Ramos (cell line): ENCODE data around the gene MUC4.
"Not testable (repeated sequence)": the region's sequence is repeated elsewhere in the genome, so short reads cannot be mapped to it uniquely, and the experiment has no call there.

Experiments used
- in situ Hi-C: fragments of 300-500 bp; cut with MboI; formaldehyde crosslinking; loops from one replicate; pipeline ENCODE4 v1.14.3; 2022; ENCODE audit warnings: low sequenced_read_pairs; ENCODE audit not compliant: unreplicated experiment

Gene MUC4

DNA sequence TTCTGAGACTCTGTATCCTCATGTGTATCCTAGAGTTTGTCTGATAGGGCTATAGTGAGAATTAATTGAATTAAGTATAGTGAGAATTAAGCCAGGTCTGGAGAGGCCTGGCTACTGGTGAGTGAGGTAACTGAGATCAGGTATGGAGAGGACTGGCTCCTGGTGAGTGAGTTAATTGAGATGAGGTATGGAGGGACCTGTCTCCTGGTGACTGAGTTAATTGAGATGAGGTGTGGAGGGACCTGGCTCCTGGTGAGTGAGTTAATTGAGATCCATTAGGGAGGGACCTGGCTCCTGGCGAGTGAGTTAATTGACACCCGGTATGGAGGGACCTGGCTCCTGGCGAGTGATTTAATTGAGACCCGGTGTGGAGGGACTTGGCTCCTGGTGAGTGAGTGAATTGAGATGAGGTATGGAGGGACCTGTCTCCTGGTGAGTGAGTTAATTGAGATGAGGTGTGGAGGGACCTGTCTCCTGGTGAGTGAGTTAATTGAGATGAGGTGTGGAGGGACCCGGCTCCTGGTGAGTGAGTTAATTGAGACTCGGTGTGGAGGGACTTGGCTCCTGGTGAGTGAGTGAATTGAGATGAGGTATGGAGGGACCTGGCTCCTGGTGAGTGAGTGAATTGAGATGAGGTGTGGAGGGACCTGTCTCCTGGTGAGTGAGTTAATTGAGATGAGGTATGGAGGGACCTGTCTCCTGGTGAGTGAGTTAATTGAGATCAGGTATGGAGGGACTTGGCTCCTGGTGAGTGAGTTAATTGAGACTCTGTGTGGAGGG is 101.4 kb downstream of the MUC4 start:
- in situ Hi-C loops = not testable (repeated sequence)

DNA sequence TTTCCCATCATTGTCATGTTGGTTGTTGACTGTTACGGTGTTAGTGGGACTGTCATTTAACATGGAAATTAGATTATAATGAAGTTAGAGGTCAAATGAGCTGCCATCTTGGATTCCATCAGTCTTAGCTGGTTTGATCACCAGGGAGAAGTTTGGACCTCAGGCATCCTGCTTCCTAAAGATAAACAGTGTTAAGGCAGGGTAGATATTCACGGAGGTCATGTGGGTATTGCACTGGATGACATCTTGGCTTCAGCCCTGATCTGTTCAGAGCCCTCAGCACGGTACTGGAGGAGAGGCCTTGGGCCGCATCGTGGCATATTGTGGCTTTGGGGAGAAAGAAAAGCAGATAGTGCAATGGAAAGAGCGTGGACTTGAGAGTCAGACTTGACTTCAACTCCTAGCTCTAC is 102.0 kb downstream of the MUC4 start:
- in situ Hi-C loops = no loop called here

DNA sequence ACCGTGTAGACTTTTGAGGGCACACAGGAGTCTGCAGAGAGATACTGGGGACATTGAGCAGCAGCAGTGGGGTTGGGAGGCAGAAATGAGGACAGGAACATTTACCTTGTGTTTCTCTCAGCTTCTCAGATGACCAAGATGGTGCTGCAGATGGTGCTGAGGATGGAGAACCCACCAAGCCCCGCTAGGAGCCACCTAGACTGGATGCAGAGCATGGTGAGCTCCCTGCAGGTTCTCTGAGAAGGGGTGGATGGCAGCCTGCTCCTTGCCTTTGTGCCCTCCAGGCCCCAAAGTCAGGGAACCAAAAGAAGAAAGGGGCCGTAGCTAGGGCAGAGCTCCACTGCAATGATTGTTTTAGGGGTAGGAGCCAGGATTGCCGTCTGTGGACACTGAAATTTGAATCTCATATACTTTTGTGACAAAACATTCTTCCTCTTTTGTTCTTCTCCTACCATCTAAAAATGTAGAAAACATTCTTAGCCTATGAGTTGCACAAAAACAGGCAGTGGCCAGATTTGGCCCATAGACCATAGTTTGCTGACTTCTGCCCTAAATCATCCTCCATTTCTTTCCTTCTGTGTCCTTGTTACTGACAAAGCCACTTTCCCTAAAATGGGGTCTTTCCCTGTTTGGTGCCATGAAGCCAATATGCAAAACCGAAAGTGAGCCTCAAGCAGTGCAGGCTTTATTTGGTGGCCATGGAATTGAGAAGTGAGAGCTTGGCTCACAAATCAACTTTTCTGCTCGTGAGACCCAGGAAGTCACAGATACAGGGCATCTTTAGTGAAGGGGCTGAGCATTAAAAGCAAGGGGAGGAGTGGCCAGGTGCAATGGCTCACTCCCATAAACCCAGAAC is 102.9 kb downstream of the MUC4 start:
- in situ Hi-C loops = no loop called here

DNA sequence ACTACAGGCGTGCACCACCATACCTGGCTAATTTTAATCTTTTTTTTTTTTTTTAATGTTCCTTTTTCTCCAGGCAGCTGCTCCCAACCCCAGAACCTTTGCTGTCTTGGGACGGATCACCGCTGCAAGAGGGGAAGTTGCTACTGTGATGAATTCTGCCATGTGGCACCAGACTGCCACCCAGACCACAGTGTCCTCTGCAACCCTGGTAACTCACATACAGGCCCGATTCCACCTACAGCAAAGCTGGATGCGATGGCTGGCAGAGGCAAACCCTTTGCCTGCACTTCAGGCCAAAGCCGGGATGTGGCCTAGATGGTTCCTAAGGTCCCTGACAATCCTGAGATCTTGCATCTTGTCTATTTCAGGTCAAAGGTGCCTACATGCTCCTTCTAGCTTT is 103.7 kb downstream of the MUC4 start:
- in situ Hi-C loops = no loop called here

DNA sequence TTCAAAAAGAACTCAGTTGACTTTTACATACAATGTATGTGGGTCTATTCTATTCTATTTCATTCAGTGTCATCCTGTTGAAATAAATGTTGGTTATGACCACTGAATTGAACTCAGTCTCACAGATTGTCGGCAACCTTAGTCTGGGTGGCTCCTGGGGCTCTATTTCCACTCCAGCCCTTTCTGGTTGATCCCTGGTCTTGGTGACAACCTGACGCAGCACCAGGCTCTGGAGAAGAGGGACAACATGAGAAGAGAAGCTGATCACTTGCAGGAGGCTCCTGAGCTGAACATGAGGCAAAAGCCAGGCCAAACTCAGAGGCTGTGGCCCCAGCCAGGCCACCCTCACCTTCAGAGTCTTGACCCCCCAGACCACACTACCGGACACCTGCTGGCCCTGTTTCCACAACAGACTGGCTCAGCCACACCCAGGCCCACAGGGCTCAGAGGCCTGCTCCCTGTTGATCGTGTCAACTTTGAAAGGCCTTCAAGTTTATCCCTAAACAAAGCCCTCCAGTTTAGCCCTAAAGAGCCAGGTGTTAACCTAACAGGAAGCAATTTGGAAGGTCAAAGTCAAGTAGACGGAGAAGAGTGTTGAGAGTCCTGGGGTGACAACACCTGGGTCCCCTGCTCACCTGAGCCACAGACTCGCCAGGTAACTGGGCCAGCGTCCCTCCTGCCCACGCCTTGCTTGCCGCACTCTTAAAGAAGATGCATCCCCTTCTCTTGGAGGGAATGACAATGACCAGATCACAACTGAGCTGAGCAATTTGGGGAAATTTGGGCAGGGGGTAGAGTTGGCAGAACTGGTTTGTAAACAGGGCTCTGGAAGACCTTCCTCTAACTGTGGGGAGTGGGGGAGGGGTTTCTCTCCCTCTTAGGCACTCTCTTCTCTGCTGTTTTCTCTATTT is 106.4 kb downstream of the MUC4 start:
- in situ Hi-C loops = no loop called here

DNA sequence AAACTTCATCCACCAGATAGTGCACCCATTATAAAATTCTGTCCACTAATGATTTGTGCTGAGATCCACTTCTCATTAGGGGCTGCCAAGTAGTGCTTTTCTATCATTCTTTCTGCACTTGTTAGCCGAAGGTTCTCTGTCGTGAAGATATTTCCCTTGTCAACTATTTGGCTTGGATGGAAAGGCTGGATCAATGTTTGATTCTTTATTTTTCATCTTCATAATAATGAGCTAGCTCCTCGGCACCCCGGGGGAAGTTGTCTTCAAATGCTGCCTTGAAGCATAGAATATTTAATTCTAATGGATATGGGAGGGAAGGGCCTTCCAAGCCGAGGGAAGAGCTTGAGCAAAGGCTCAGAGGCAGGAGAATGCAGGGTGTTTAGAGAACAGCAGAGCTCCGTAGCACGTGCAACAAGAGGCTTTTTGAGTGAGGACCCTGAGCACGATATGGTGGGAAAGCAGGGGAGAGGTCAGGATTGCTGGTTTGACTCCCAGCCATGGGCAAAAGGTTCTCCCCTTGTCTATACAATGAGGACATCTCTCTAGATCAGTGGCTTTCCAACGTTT is 107.2 kb downstream of the MUC4 start:
- in situ Hi-C loops = no loop called here

DNA sequence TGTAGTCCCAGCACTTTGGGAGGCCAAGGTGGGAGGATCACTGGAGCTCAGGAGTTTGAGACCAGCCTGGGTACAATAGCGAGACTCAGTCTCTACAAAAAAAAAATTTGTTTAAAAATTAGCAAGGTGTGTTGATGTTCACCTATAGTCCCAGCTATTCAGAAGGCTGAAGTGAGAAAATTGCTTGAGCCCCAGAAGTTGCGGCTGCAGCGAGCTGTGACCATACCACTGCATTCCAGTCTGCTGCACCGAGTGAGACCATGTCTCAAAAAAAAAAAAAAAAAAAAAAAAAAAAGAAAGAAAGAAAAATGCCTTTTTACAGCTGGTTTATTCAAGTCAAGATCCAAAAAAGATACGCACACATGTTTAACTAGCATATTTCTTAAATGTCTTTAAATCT is 108.0 kb downstream of the MUC4 start:
- in situ Hi-C loops = no loop called here

DNA sequence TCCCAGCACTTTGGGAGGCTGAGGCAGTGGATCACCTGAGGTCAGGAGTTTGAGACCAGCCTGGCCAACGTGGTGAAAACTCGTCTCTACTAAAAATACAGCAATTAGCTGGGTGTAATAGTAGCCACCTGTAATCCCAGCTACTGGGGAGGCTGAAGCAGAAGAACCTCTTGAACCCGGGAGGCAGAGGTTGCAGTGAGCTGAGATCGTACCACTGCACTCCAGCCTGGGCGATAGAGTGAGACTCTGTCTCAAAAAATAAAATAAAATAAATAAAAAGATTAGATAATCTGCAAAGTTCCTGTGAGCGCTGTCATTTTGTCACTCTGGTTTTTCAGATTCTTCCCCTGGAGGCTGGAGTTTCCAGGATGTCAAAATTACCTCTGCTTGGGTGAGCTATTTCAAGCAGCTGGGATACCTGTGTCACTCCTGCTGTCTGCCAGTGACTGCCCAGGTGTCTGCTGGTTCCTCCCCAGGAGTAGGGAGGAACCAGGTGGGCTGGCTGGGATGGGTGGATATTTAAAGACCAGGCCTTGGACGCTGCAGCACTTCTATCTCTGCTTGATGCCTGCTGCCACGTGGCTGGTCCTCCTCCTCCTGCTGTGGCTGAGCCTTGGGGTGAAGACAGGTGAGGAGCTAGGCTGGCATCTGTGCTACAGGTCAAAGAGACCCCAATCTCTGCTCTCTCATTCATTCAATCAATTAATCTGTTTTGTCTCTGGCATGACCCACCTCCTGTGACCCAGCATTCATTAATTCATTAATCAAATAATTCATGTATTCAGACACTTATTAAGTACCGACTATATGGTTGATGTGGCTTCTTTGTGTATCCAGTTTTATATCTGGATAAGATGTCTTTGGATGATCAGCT is 110.5 kb downstream of the MUC4 start:
- in situ Hi-C loops = no loop called here

DNA sequence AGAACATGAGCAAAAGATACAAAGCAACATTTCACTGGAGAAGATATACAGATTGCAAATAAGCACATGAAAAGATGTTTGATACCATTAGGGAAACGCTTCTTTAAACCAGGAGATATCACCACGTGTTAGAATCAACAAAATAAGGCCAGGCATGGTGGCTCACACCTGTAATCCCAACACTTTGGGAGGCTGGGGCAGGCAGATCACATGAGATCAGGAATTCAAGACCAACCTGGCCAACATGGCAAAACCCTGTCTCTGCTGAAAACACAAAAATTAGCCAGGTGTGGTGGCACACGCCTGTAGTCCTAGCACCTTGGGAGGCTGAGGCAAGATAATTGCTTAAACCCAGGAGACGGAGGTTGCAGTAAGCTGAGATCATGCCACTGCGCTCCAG is 111.4 kb downstream of the MUC4 start:
- in situ Hi-C loops = no loop called here

DNA sequence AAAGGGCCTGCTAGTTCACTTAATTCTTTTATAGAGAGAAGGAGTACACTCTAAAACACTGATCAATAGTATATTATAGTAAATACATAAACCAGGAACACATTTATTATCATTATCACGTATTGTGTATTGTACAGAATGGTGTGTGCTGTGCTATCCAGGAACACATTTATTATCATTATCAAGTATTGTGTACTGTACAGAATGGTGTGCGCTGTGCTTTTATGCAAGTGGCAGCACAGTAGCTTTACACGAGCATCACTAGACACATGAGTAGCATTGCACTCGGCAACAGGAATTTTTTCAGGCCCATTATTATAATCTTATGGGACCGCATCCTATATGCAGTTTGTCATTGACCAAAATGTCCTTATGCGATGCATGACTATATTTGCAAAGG is 111.9 kb downstream of the MUC4 start:
- in situ Hi-C loops = loop anchor here (5.0 kb wide), 1 partner anchor 272 kb away; no protein-coding TSS in a partner anchor

DNA sequence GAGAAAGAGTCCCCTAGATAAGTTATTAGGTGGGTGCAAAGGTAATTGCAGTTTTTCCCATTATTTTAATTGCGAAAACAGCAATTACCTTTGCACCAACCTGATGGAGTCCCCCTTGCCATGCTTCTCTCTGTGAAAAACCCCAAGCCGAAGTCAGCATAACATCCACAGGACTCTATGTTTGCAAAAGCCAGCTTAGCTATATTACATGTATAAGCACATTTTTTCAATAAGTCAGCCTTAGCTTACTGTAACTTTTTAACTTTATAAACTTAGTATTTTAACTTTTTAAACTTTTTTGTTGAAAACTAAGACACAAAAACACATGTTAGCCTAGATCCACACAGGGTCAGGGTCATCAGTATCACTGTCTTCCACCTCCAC is 112.3 kb downstream of the MUC4 start:
- in situ Hi-C loops = loop anchor here (5.0 kb wide), 1 partner anchor 273 kb away; no protein-coding TSS in a partner anchor

DNA sequence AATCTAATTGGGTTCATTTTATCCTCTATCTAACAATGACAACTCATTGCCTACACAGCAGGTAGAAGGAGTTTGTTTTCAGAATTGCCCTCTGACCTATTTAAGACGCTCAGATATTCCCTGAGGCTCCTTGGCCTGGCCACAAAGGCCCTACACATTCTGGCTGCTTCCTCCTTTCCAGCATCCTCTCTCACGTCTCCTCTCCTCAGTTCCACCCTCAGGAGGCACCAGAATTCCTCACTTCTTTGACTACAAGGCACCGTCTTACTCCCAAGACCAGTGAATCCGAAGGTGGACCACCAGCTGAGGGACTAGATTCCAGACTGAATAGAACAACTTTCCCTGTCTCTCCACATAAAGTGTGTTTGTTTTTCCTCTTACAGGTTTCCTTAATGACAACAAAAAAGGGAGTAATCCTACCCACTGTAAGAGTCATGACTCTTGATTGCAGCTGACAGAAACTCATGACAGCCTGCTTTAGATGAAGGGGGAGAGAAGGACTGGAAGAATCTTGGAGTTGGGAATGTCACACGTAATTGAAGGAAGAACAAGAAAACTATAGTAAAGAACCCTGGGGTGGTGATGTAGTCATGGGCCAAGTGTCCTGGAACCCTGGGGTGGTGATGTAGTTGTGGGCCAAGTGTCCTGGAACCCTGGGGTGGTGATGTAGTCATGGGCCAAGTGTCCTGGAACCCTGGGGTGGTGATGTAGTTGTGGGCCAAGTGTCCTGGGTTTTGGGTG is 112.9 kb downstream of the MUC4 start:
- in situ Hi-C loops = loop anchor here (5.0 kb wide), 1 partner anchor 273 kb away; no protein-coding TSS in a partner anchor

DNA sequence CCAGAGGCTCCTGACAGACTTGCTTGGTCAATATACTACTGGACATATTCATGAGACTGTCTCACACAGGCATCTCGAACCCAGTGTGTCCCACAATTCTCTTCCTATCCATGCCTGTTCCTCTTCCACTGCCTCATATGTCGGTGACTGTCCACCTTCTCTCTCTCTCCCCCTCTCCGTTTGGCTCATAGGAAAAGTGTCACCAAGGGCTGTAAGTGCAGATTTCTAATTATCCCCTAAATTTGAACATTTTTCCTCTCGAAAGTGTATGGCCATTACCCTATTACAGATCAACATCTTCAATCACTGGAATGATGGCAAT is 113.4 kb downstream of the MUC4 start:
- in situ Hi-C loops = loop anchor here (5.0 kb wide), 1 partner anchor 274 kb away; no protein-coding TSS in a partner anchor

DNA sequence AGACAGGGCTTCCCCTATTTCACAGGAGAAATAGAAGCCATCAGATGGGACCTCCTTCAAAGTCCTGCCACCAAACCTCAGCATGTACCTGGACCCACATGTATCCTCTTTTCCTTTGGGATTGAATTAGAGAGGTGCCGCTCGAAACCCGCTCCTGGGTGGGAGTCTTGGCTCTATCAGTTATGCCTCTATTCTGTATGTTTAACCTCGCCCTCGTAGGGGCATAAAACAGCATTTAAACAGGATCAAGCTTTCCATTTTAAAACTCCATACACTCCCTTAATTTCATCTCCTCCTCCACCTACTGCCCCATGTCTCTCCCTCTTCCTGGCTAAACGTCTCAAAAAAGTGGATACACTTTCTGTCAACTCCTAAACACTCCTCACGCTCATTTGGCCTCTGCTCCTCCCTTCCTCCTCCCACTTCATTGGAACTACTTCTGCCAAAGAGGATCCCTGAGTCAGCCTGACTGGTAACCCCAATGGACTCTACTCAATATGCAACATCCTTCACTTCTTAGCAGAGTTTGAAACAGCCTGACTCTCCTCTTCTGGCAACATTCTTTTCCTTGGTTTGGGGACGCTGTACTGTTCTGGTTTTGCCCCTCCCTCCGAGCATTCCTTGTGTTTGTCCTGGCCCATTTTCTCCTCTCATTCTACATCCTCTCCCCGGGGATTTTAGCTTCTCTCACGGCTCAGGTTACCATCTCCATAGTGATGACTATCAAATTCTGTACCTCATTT is 114.0 kb downstream of the MUC4 start:
- in situ Hi-C loops = loop anchor here (5.0 kb wide), 1 partner anchor 275 kb away; no protein-coding TSS in a partner anchor
